ENCODE results near the gene KBTBD13.
A peak's percentile ranks its signal among the peaks of the same experiment; 100 is the strongest.
"Not testable (repeated sequence)": the region's sequence is repeated elsewhere in the genome, so short reads cannot be mapped to it uniquely, and the experiment has no call there.

KBTBD13 gene

DNA sequence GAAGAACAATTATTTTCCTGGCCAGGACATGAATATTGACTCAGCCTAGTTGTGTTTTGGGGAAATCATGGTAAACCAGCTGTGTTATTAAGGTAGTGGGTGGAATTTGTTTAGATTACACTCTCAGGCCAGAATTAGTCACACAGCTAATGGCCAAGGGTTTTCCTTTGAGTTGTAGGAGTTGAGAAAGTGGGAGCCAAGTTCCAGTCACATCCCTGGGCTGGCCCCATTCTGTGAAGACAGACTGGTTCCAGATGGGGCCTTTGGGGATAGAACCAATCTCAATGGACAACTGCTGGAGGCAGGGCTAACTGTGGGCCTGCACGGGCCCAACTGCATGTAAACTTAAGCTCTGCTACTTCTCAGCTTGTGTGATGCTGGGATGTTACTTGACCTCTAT lies 7.4 kb upstream of the KBTBD13 start:
- no peak for DNase-seq (ENCODE audit: low read depth in 3 of 3, low spot score in 1 of 3)

DNA sequence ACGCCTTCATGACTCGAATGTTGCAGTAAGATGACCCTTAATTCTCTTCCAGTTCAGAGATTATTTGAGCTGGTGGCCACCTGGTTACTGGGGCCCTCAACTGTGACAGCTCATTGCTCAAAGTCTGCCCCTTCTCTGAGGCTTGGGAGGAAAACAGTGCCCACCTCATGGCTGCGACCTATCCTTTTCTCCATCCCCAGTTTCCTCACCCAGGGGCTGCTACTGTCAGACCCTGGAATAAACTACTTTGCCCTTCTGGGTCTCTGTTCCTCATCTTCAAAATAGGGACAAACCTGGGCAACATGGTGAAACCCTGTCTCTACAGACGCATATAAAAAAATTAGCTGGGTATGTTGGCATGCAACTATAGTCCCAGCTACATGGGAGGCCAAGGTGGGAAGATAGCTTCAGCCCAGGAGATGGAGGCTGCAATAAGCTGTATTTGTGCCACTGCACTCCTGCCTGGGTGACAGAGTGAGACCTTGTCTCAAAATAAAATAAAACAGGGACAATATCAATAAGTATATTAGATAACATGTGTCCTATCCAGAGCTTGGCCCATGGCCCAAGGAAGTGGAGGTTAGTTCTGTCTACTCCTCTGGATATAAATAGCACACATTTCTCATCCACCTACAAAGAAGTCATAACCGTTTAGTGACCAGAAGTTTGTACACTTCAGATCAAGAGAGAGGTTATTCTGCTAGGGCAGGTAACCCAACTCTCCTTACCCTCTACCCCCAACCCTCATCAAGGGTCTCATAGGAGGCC lies 6.6 kb upstream of the KBTBD13 start:
- no peak for DNase-seq (ENCODE audit: low read depth in 3 of 3, low spot score in 1 of 3)

DNA sequence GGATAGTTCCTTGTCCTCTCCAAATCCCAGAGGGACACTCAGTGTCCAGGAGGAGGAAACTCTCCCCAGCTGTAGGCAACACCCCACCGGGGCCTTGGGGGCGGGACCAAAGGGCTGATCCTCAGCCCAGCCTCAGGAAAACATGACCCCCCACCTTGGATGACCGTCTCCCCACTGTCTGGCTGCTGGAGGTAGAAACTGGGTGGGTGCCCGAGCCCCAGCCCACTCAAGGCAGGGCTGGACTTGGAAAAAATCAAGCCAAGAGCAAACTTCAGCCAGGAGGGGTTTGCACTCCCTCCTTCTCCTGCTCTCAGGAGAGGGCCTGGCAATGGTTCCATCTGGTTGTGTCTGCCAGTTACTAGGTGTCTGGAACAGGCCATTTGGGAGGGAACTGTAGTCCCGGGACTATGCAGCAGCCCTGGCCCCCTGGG lies 5.2 kb upstream of the KBTBD13 start:
- DNase-seq (ENCODE audit: low read depth in 3 of 3, low spot score in 1 of 3) = no peak

DNA sequence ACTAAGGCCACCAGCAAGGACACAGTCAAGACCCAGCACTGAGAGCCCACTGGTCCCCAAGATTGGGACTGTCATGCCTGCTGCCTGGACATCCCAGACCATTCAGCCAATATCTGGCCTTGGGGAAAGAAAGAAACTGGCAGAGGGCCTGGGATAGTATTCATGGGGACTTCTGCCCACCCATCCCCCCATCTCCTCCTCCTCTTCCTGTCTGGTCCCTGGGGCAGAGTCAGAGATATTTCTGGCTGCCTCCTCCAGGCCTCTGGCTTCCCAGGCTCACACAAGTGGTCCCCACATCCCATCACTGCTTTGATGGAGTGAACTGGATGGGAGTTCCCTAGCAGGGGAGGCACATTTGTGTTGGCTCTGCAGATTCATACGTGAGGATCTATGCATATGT lies 4.5 kb upstream of the KBTBD13 start:
- no peak for DNase-seq (ENCODE audit: low read depth in 3 of 3, low spot score in 1 of 3)

GRCh38 chr15:65072617-65073016 lies 3.9 kb upstream of the KBTBD13 start:
- no peak for DNase-seq (ENCODE audit: low read depth in 3 of 3, low spot score in 1 of 3)

- not testable (repeated sequence) for DNase-seq (ENCODE audit: low read depth in 3 of 3, low spot score in 1 of 3)
These were observed 1.6 kb upstream of the KBTBD13 start for GRCh38 chr15:65074946-65075345.

DNA sequence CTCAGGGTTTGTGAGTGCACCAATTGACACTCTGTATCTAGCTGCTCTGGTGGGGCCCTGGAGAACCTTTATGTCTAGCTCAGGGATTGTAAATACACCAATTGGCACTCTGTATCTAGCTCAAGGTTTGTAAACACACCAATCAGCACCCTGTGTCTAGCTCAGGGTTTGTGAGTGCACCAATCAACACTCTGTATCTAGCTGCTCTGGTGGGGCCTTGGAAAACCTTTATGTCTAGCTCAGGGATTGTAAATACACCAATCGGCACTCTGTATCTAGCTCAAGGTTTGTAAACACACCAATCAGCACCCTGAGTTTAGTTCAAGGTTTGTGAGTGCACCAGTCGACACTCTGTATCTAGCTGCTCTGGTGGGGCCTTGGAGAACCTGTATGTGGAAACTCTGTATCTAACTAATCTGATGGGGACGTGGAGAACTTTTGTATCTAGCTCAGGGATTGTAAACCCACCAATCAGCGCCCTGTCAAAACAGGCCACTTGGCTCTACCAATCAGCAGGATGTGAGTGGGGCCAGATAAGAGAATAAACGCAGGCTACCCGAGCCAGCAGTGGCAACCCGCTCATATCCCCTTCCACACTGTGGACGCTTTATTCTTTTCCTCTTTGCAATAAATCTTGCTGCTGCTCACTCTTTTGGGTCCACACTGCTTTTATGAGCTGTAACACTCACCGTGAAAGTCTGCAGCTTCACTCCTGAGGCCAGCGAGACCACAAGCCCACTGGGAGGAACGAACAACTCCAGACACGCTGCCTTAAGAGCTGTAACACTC lies 745 bp upstream of the KBTBD13 start:
- not testable (repeated sequence) for DNase-seq (ENCODE audit: low read depth in 3 of 3, low spot score in 1 of 3)

- DNase-seq (ENCODE audit: low read depth in 3 of 3, low spot score in 1 of 3) = no peak
These were observed 890 bp downstream of the KBTBD13 start for GRCh38 chr15:65077291-65077980.

DNA sequence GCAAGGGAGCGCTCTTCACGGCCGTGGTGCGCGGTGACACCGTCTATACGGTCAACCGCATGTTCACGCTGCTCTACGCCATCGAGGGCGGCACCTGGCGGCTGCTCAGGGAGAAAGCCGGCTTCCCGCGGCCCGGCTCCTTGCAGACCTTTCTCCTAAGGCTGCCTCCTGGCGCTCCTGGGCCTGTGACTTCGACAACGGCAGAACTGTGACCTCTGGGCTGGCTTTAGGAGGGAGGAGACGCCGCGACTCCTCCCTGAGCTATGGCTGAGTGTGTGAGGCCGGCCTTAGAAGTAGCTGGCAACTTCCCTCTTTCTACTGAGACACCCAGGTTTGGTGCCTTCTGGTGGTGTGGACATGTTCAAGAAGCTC lies 1.4 kb downstream of the KBTBD13 start:
- DNase-seq (ENCODE audit: low read depth in 3 of 3, low spot score in 1 of 3) = peak in 1 of 3 donors; percentile 39

DNA sequence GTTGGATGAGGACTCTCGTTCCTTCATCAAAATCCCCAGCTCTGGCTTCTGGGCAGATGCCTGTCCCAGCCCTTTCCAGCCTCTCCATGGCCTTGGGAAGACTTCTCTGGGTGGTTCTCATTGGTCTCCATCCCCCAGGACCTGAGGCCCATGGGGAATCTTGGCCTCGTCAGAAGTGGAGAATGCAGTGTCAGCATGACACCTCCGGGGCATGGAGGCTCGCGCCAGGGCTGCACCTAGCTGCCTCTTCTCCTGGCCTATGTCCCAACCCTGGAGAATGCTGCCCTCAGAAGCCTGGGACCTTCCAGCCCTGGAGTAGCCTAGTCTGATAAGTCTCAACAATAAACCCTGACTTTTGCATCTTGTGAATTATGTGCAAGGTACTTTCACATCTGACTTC lies 3.0 kb downstream of the KBTBD13 start:
- DNase-seq (ENCODE audit: low read depth in 3 of 3, low spot score in 1 of 3) = no peak

DNA sequence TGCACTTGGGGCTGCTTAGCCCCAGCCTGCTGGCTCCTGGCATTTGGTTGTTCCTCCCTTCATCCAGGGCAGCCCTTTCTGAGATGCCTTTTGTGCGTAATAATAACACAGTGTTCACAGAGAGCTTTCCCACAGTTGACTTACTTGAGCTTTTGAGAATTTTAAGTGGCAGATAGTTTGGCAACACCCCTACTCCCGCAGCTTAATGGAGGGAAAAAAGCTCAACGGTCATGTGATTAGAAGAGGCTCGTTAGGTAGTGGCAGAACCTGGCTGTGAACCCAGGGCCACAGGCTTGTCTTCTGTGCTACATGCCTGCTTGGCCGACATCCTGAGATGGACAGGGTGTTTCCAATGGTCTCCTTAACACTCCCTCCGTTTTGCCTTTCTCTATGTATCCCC lies 4.7 kb downstream of the KBTBD13 start:
- DNase-seq (ENCODE audit: low read depth in 3 of 3, low spot score in 1 of 3) = no peak

GRCh38 chr15:65081758-65082157 lies 5.2 kb downstream of the KBTBD13 start:
- DNase-seq (ENCODE audit: low read depth in 3 of 3, low spot score in 1 of 3) = no peak

DNA sequence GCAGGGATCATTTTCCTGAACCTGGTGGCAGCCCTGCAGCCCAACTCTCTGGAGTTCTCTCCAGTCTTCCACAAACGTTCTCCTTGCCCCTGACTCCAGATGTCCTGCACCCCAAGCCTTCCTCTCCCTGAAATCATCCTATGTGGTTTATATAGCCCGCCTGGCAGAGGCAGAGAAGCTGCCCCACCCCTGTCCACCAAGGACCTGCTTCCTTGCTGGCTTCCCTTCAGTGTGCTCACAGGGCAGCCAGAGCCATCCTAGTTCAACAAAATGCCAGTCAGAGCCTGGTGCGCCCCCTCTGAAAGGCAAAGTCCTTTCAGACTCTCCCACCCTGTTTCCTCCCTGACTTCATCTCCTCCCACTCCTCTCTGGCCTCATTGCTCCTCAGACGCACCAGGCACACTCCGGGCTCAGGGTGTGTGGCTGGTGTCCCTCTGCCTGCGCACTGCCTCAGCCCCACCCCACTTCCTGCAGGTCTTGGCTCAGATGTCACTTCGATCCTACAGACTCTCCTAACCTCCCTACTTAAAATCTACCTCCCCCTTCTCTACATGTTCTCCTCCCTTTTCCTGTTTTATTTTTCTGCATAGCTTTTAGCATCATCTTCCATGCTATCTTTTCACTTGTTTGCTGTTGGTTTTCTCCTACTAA lies 5.9 kb downstream of the KBTBD13 start:
- DNase-seq (ENCODE audit: low read depth in 3 of 3, low spot score in 1 of 3) = no peak

DNA sequence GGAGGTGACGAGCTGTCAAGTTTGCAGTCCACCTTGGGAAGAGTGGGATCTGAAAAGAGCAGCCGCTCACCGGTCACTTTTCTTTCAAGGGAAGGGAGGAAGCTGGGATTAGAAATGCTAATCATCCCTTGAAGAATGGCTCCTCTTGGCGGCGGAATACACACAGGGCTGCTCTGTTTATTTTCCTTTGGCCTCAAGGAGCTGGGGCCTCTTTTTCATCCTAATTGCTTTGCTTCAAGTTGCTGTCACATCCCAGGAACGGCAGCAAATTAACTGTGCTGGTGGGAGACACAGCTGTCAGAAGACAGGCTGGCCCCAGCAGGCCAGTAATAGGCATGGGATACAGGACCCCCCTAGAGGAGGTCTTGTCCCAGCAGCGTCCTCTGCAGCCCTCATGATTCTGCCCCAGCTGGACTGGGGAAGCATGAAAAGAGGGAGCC lies 6.7 kb downstream of the KBTBD13 start:
- DNase-seq (ENCODE audit: low read depth in 3 of 3, low spot score in 1 of 3) = no peak

- DNase-seq (ENCODE audit: low read depth in 3 of 3, low spot score in 1 of 3) = no peak
These were observed 8.1 kb downstream of the KBTBD13 start for GRCh38 chr15:65084500-65085206.

DNA sequence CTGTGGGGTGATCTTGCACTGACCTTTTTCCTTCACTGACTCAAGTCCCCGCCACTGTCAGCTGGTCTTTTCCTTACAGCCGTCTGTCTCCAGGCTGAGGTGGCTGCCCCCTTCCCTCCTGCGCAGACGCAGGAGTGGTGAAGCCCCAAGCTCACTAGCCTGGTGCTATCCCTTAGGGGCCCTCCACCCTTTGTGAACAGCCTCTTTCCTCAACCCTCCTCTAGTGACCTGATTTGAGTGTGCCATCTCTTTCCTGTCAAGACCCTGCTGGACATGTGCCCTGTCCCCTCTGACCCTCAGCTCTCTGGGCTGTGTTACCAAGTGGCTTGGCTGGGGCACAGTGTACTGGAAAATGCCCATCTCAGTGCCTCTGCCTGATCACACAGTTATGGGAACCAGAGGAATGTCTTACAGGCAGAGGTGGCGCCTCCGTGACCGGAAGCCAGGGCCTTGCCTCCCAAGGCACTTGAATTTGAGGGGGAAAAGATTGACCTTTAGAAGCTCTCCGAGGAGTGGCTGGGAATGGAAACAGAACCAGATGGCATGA lies 8.7 kb downstream of the KBTBD13 start:
- no peak for DNase-seq (ENCODE audit: low read depth in 3 of 3, low spot score in 1 of 3)

DNA sequence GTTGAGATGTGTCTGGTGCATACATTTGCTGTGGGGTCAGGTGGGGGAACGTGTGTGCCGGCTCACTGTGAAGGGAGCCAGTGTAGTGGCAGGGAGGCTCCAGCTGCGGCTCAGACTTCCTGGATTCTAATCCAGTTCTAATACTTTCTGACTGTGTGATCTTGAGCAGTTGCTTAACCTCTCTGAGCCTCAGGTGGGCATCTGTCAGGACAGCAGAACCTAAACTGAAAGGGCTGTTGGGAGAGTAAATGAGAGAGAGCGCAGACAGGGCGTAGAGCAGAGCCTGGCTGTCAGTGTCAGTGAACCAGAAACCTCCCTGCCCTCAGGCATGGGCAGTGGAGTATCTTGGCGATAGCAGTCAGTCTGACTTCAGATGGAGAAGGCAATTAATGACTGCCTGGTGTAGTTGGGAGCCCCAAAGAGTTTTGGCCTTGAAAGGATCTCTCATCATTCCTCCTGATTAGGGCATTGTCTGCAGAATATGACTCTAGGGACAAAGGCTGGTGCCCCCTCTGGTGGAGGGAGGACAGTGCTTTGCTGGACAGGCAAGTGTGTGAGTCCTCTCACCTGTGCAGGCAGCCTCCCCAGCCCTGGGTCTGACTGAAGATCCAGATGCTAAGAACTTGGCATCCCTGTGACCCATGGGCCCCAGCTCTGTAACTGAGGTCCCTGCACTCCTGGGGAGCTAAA lies 9.6 kb downstream of the KBTBD13 start:
- DNase-seq (ENCODE audit: low read depth in 3 of 3, low spot score in 1 of 3) = no peak

DNA sequence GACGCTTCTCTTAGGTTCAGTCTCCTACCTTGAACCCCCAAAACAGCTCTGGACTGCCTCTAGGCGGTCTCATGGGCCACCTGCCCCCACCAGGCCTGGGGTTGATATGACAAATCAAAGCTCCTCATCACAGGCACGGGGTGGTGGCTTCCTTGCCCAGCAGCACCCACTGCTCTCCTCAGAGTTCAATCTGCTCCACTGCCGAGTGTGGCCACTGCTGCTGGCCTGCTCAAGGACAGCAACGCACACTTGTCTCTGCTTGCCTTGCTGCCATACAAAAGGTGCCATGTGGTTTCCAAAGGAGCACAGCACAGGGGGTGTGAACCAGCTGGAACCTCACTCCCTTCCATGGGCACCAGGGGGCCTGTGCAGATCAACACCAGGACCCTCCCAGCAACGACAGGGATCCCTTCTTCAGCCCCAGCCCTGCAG lies 10.2 kb downstream of the KBTBD13 start:
- no peak for DNase-seq (ENCODE audit: low read depth in 3 of 3, low spot score in 1 of 3)

GRCh38 chr15:65087411-65087810 lies 10.9 kb downstream of the KBTBD13 start:
- no peak for DNase-seq (ENCODE audit: low read depth in 3 of 3, low spot score in 1 of 3)
